ENCODE measurements around the gene ARPC5L. TPM values are rescaled to one million over a fixed set of nuclear protein-coding genes. Genes with fewer than 3 reads are reported as not detected.

The ARPC5L gene
- total RNA-seq, 1 experiment from 2014 or later: 54.5 TPM

DNA sequence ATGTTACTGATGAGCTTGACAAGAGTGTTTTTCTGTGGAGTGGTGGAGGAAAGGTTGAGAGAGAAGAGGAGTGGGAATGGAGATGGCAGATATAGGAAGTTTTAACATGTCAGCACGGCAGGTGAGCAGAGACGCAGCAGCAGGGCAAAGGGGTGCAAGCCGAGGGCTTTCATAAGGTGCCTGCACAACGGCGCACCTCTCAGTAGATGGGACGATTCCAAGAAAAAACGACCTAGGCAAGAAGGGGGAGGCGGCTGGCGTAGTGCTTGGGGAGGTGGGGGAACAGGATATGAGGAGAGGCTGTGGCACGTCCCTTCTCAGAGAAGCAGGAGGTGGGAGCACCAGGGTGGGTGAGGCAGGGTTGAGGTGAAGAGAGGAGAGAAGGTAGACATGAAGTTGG, 24.5 kb downstream of the ARPC5L start:
- no peak for DNase-seq
- Histone ChIP-seq H3K9ac (ENCODE audit: low read length) (no peak overlapping the region), H3K27me3 (ENCODE audit: low read length) (no peaks in the 10 kb centered on the region), H3K4me1 (ENCODE audit: insufficient read depth, low read length) (no peaks in the 10 kb centered on the region), H3K4me2 (ENCODE audit: low read length) (no peak overlapping the region), H3K79me2 (ENCODE audit: low read length) (no peaks in the 10 kb centered on the region), H3K36me3 (ENCODE audit: low read depth, low read length) (no peaks in the 10 kb centered on the region), H3K9me2 (replicated peaks; ENCODE audit: low read length) (no peaks in the 10 kb centered on the region), H3K9me3 (ENCODE audit: low read length) (no peaks in the 10 kb centered on the region), H2AFZ (ENCODE audit: low read length) (no peak overlapping the region), H4K20me1 (ENCODE audit: low read length) (no peaks in the 10 kb centered on the region), H3K27ac (ENCODE audit: low read length) (no peak overlapping the region), H3F3A (ENCODE audit: low read length, unreplicated experiment) (no peaks in the 10 kb centered on the region), H3K4me3 (ENCODE audit: low read length) (no peak overlapping the region)
- ChIA-PET CTCF (no interaction called here), POLR2A (ENCODE audit: unreplicated experiment) (no interaction called here)
- intact Hi-C loops (cut with micrococcal nuclease): no loop called here
- TF ChIP-seq EZH2phosphoT487 (IDR thresholded peaks at IDR 0.05; ENCODE audit: borderline replicate concordance, low read length): no peak
- TF ChIP-seq, protein P1, sequence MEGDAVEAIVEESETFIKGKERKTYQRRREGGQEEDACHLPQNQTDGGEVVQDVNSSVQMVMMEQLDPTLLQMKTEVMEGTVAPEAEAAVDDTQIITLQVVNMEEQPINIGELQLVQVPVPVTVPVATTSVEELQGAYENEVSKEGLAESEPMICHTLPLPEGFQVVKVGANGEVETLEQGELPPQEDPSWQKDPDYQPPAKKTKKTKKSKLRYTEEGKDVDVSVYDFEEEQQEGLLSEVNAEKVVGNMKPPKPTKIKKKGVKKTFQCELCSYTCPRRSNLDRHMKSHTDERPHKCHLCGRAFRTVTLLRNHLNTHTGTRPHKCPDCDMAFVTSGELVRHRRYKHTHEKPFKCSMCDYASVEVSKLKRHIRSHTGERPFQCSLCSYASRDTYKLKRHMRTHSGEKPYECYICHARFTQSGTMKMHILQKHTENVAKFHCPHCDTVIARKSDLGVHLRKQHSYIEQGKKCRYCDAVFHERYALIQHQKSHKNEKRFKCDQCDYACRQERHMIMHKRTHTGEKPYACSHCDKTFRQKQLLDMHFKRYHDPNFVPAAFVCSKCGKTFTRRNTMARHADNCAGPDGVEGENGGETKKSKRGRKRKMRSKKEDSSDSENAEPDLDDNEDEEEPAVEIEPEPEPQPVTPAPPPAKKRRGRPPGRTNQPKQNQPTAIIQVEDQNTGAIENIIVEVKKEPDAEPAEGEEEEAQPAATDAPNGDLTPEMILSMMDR (conservative IDR thresholded peaks at IDR 0.05; ENCODE audit: low read depth, low read length): no peak
- no peak for TF ChIP-seq EZH2 (IDR thresholded peaks at IDR 0.05; ENCODE audit: low read length, unreplicated experiment)
- no peak for ATAC-seq
- BruUV-seq (replicated peaks): no TSS peak

DNA sequence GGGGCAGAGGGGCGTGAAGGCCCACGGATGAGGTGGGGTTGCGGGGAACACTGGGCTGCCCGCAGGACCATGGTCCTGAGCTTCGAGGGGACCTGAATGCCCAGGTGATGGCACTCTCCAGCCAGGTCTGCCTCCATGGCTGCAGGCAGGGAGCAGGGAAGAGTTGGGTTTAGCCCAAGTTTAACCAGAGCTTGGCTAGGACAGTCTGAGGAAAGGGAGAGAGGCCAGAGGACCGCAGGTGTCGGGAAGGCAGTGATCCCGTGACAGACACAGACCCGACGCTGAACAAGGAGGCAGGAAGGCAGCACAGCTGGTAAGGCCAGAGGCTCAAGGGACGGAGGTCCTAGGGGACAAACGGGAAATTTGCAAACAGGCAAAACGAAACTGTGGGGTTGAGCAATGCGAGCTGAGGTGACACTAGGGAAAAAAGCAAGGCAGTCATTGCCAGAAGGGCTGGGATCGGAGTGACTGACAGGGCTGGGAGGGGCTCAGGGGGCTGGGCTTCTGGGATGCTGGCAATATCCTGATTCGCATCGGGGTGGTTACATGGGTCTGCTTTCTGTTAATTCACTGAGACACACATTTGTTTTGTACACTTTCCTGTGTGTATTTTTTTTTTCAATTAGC, 25.0 kb downstream of the ARPC5L start:
- POLR2A ChIA-PET (ENCODE audit: unreplicated experiment): no interaction called here
- H3K9me2 ChIP-seq (replicated peaks; ENCODE audit: low read length): no peaks in the 10 kb centered on the region
- H3K36me3 ChIP-seq (ENCODE audit: low read depth, low read length): no peaks in the 10 kb centered on the region
- H3K4me3 ChIP-seq (ENCODE audit: low read length): no peak overlapping the region
- no peak for TF ChIP-seq EZH2 (IDR thresholded peaks at IDR 0.05; ENCODE audit: low read length, unreplicated experiment)
- no peak for TF ChIP-seq EZH2phosphoT487 (IDR thresholded peaks at IDR 0.05; ENCODE audit: borderline replicate concordance, low read length)
- TF ChIP-seq, protein P1 (conservative IDR thresholded peaks at IDR 0.05; ENCODE audit: low read depth, low read length): no peak
- H3K4me2 ChIP-seq (ENCODE audit: low read length): no peak overlapping the region
- H3K27me3 ChIP-seq (ENCODE audit: low read length): no peaks in the 10 kb centered on the region
- CTCF ChIA-PET: no interaction called here
- no peak overlapping the region for H3K27ac ChIP-seq (ENCODE audit: low read length)
- no peaks in the 10 kb centered on the region for H3F3A ChIP-seq (ENCODE audit: low read length, unreplicated experiment)
- no peaks in the 10 kb centered on the region for H4K20me1 ChIP-seq (ENCODE audit: low read length)
- intact Hi-C loops (cut with micrococcal nuclease): no loop called here
- DNase-seq (no peak), ATAC-seq (no peak)
- no peaks in the 10 kb centered on the region for H3K79me2 ChIP-seq (ENCODE audit: low read length)
- no peak overlapping the region for H2AFZ ChIP-seq (ENCODE audit: low read length)
- H3K9ac ChIP-seq (ENCODE audit: low read length): no peak overlapping the region
- no TSS peak for BruUV-seq (replicated peaks)
- H3K4me1 ChIP-seq (ENCODE audit: insufficient read depth, low read length): no peaks in the 10 kb centered on the region
- H3K9me3 ChIP-seq (ENCODE audit: low read length): no peaks in the 10 kb centered on the region

DNA sequence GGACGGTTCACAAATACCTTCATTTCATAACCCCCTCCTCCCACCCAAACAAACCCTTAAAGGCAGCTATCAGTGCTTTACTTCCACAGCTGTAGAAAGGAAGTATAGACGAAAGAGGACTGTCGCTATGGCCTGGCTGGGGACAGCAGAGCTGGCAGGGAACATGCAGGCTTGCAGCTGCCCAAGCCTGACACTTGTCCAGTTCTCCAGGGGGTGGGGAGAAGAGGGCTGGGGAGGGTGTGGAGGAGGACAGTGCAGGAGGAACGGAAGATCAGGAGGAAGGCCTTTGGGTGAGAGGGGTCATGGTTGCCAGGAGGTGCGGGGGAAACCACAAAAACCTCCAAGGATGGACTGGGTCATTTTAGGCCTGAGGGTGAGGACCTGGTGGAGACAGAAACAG, 25.9 kb downstream of the ARPC5L start:
- ChIA-PET POLR2A (ENCODE audit: unreplicated experiment) (no interaction called here), CTCF (no interaction called here)
- no peaks in the 10 kb centered on the region for H3F3A ChIP-seq (ENCODE audit: low read length, unreplicated experiment)
- H3K4me1 ChIP-seq (ENCODE audit: insufficient read depth, low read length): no peaks in the 10 kb centered on the region
- BruUV-seq (replicated peaks): no TSS peak
- H3K36me3 ChIP-seq (ENCODE audit: low read depth, low read length): no peaks in the 10 kb centered on the region
- no peak overlapping the region for H3K4me2 ChIP-seq (ENCODE audit: low read length)
- no peaks in the 10 kb centered on the region for H4K20me1 ChIP-seq (ENCODE audit: low read length)
- H3K9me3 ChIP-seq (ENCODE audit: low read length): no peaks in the 10 kb centered on the region
- ATAC-seq (no peak), DNase-seq (no peak)
- no peak for TF ChIP-seq EZH2phosphoT487 (IDR thresholded peaks at IDR 0.05; ENCODE audit: borderline replicate concordance, low read length)
- TF ChIP-seq, protein P1 (conservative IDR thresholded peaks at IDR 0.05; ENCODE audit: low read depth, low read length): no peak
- TF ChIP-seq EZH2 (IDR thresholded peaks at IDR 0.05; ENCODE audit: low read length, unreplicated experiment): no peak
- H2AFZ ChIP-seq (ENCODE audit: low read length): no peak overlapping the region
- no peaks in the 10 kb centered on the region for H3K27me3 ChIP-seq (ENCODE audit: low read length)
- no peak overlapping the region for H3K4me3 ChIP-seq (ENCODE audit: low read length)
- H3K9ac ChIP-seq (ENCODE audit: low read length): no peak overlapping the region
- intact Hi-C loops (cut with micrococcal nuclease): no loop called here
- no peaks in the 10 kb centered on the region for H3K79me2 ChIP-seq (ENCODE audit: low read length)
- H3K9me2 ChIP-seq (replicated peaks; ENCODE audit: low read length): no peaks in the 10 kb centered on the region
- no peak overlapping the region for H3K27ac ChIP-seq (ENCODE audit: low read length)

Measured in PC-3 (cell line).